ENCODE data around the gene BBOX1.

BBOX1 gene

GRCh38 chr11:27138716-27139115 is 98.1 kb downstream of the BBOX1 start:
- Histone ChIP-seq H3K18ac (ENCODE audit: low read depth in 1 of 2, low read length in 2 of 2) (no peak overlapping the region), H2AK5ac (ENCODE audit: low read length, severe bottlenecking) (no peak overlapping the region), H3K4ac (ENCODE audit: low read depth in 1 of 2, low read length in 2 of 2) (no peak overlapping the region), H2AFZ (ENCODE audit: low read depth, low read length) (no peak overlapping the region), H3K4me2 (ENCODE audit: low read length, poor library complexity, severe bottlenecking) (no peak overlapping the region), H2BK15ac (ENCODE audit: low read depth, poor library complexity, severe bottlenecking) (no peak overlapping the region), H3K79me1 (replicated peaks; ENCODE audit: low read length, poor library complexity, severe bottlenecking) (no peaks in the 10 kb centered on the region), H3K4me1 (ENCODE audit: control insufficient read depth, insufficient read depth, low read depth, low read length) (no peaks in the 10 kb centered on the region), H3K36me3 (ENCODE audit: control insufficient read depth in 1 of 2, insufficient read depth in 2 of 2, low read depth in 1 of 2, low read length in 2 of 2) (no peaks in the 10 kb centered on the region), H2BK5ac (ENCODE audit: low read depth, low read length, poor library complexity, severe bottlenecking) (no peak overlapping the region), H3K4me3 (ENCODE audit: insufficient read depth in 1 of 2, low read depth in 1 of 2, low read length in 2 of 2) (no peak overlapping the region), H4K8ac (ENCODE audit: low read length) (no peak overlapping the region), H3K9ac (ENCODE audit: low read length) (no peak overlapping the region), H3K23ac (ENCODE audit: low read length in 2 of 2) (no peak overlapping the region), H3K14ac (ENCODE audit: low read length in 2 of 2) (no peak overlapping the region), H3K27me3 (ENCODE audit: control insufficient read depth in 1 of 2, insufficient read depth in 1 of 2, low read length in 2 of 2) (no peaks in the 10 kb centered on the region), H2BK120ac (ENCODE audit: low read depth, low read length) (no peak overlapping the region), H4K91ac (ENCODE audit: low read length) (no peak overlapping the region), H2BK12ac (ENCODE audit: low read length in 2 of 2) (no peak overlapping the region), H3K27ac (ENCODE audit: low read length, poor library complexity, severe bottlenecking) (no peak overlapping the region), H3K9me3 (ENCODE audit: control insufficient read depth, low read length) (peaks cover 20% of the 10 kb centered on the region)
- DNase-seq = no peak

- Histone ChIP-seq H3K18ac (ENCODE audit: low read depth in 1 of 2, low read length in 2 of 2) (no peak overlapping the region), H3K23ac (ENCODE audit: low read length in 2 of 2) (no peak overlapping the region), H2BK12ac (ENCODE audit: low read length in 2 of 2) (no peak overlapping the region), H3K79me1 (replicated peaks; ENCODE audit: low read length, poor library complexity, severe bottlenecking) (no peaks in the 10 kb centered on the region), H3K9ac (ENCODE audit: low read length) (no peak overlapping the region), H2BK15ac (ENCODE audit: low read depth, poor library complexity, severe bottlenecking) (no peak overlapping the region), H3K27ac (ENCODE audit: low read length, poor library complexity, severe bottlenecking) (no peak overlapping the region), H3K27me3 (ENCODE audit: control insufficient read depth in 1 of 2, insufficient read depth in 1 of 2, low read length in 2 of 2) (no peaks in the 10 kb centered on the region), H2BK5ac (ENCODE audit: low read depth, low read length, poor library complexity, severe bottlenecking) (no peak overlapping the region), H3K4ac (ENCODE audit: low read depth in 1 of 2, low read length in 2 of 2) (no peak overlapping the region), H2AK5ac (ENCODE audit: low read length, severe bottlenecking) (no peak overlapping the region), H3K36me3 (ENCODE audit: control insufficient read depth in 1 of 2, insufficient read depth in 2 of 2, low read depth in 1 of 2, low read length in 2 of 2) (no peaks in the 10 kb centered on the region), H3K14ac (ENCODE audit: low read length in 2 of 2) (no peak overlapping the region), H3K4me2 (ENCODE audit: low read length, poor library complexity, severe bottlenecking) (no peak overlapping the region), H3K9me3 (ENCODE audit: control insufficient read depth, low read length) (peaks cover 20% of the 10 kb centered on the region), H3K4me1 (ENCODE audit: control insufficient read depth, insufficient read depth, low read depth, low read length) (no peaks in the 10 kb centered on the region), H4K8ac (ENCODE audit: low read length) (no peak overlapping the region), H2AFZ (ENCODE audit: low read depth, low read length) (no peak overlapping the region), H3K4me3 (ENCODE audit: insufficient read depth in 1 of 2, low read depth in 1 of 2, low read length in 2 of 2) (no peak overlapping the region), H4K91ac (ENCODE audit: low read length) (no peak overlapping the region), H2BK120ac (ENCODE audit: low read depth, low read length) (no peak overlapping the region)
- DNase-seq = peak; percentile 68
Measured at GRCh38 chr11:27139742-27140367, 99.2 kb downstream of the BBOX1 start.

GRCh38 chr11:27141576-27141975 is 101.0 kb downstream of the BBOX1 start:
- no peaks in the 10 kb centered on the region for H3K27me3 ChIP-seq (ENCODE audit: control insufficient read depth in 1 of 2, insufficient read depth in 1 of 2, low read length in 2 of 2)
- H2BK12ac ChIP-seq (ENCODE audit: low read length in 2 of 2) = no peak overlapping the region
- H3K23ac ChIP-seq (ENCODE audit: low read length in 2 of 2) = no peak overlapping the region
- no peak overlapping the region for H2BK120ac ChIP-seq (ENCODE audit: low read depth, low read length)
- peaks cover 9% of the 10 kb centered on the region for H3K9me3 ChIP-seq (ENCODE audit: control insufficient read depth, low read length)
- no peak overlapping the region for H4K91ac ChIP-seq (ENCODE audit: low read length)
- no peak overlapping the region for H3K4me2 ChIP-seq (ENCODE audit: low read length, poor library complexity, severe bottlenecking)
- H3K27ac ChIP-seq (ENCODE audit: low read length, poor library complexity, severe bottlenecking) = no peak overlapping the region
- no peak overlapping the region for H2BK15ac ChIP-seq (ENCODE audit: low read depth, poor library complexity, severe bottlenecking)
- WGBS = no CpG with 5 or more reads among the region's 1 CpG
- no peaks in the 10 kb centered on the region for H3K36me3 ChIP-seq (ENCODE audit: control insufficient read depth in 1 of 2, insufficient read depth in 2 of 2, low read depth in 1 of 2, low read length in 2 of 2)
- H2BK5ac ChIP-seq (ENCODE audit: low read depth, low read length, poor library complexity, severe bottlenecking) = no peak overlapping the region
- no peak overlapping the region for H2AFZ ChIP-seq (ENCODE audit: low read depth, low read length)
- no peak overlapping the region for H3K9ac ChIP-seq (ENCODE audit: low read length)
- H3K79me1 ChIP-seq (replicated peaks; ENCODE audit: low read length, poor library complexity, severe bottlenecking) = no peaks in the 10 kb centered on the region
- H3K4me3 ChIP-seq (ENCODE audit: insufficient read depth in 1 of 2, low read depth in 1 of 2, low read length in 2 of 2) = no peak overlapping the region
- DNase-seq = no peak
- no peak overlapping the region for H3K18ac ChIP-seq (ENCODE audit: low read depth in 1 of 2, low read length in 2 of 2)
- H3K14ac ChIP-seq (ENCODE audit: low read length in 2 of 2) = no peak overlapping the region
- no peak overlapping the region for H2AK5ac ChIP-seq (ENCODE audit: low read length, severe bottlenecking)
- H3K4me1 ChIP-seq (ENCODE audit: control insufficient read depth, insufficient read depth, low read depth, low read length) = no peaks in the 10 kb centered on the region
- no peak overlapping the region for H3K4ac ChIP-seq (ENCODE audit: low read depth in 1 of 2, low read length in 2 of 2)
- no peak overlapping the region for H4K8ac ChIP-seq (ENCODE audit: low read length)

- Histone ChIP-seq H3K4me3 (ENCODE audit: insufficient read depth in 1 of 2, low read depth in 1 of 2, low read length in 2 of 2) (no peak overlapping the region), H3K14ac (ENCODE audit: low read length in 2 of 2) (no peak overlapping the region)
- WGBS = no CpG with 5 or more reads among the region's 1 CpG
Measured at GRCh38 chr11:27147916-27148315, 107.3 kb downstream of the BBOX1 start.

More at GRCh38 chr11:27147916-27148315, 107.3 kb downstream of the BBOX1 start:
- no peaks in the 10 kb centered on the region for H3K36me3 ChIP-seq (ENCODE audit: control insufficient read depth in 1 of 2, insufficient read depth in 2 of 2, low read depth in 1 of 2, low read length in 2 of 2)
- no peak overlapping the region for H3K27ac ChIP-seq (ENCODE audit: low read length, poor library complexity, severe bottlenecking)
- H3K9me3 ChIP-seq (ENCODE audit: control insufficient read depth, low read length) = no peaks in the 10 kb centered on the region
- no peak overlapping the region for H4K91ac ChIP-seq (ENCODE audit: low read length)
- H3K79me1 ChIP-seq (replicated peaks; ENCODE audit: low read length, poor library complexity, severe bottlenecking) = no peaks in the 10 kb centered on the region
- no peak overlapping the region for H2AFZ ChIP-seq (ENCODE audit: low read depth, low read length)
- H3K23ac ChIP-seq (ENCODE audit: low read length in 2 of 2) = no peak overlapping the region
- H2BK5ac ChIP-seq (ENCODE audit: low read depth, low read length, poor library complexity, severe bottlenecking) = no peak overlapping the region
- H2BK12ac ChIP-seq (ENCODE audit: low read length in 2 of 2) = no peak overlapping the region
- no peak overlapping the region for H3K9ac ChIP-seq (ENCODE audit: low read length)
- H3K27me3 ChIP-seq (ENCODE audit: control insufficient read depth in 1 of 2, insufficient read depth in 1 of 2, low read length in 2 of 2) = peaks cover 0 to 4% of the 10 kb centered on the region in 2 experiments
- no peak overlapping the region for H3K18ac ChIP-seq (ENCODE audit: low read depth in 1 of 2, low read length in 2 of 2)
- H2BK120ac ChIP-seq (ENCODE audit: low read depth, low read length) = no peak overlapping the region
- H3K4me1 ChIP-seq (ENCODE audit: control insufficient read depth, insufficient read depth, low read depth, low read length) = peaks cover 2% of the 10 kb centered on the region
- no peak overlapping the region for H2AK5ac ChIP-seq (ENCODE audit: low read length, severe bottlenecking)
- no peak for DNase-seq
- no peak overlapping the region for H2BK15ac ChIP-seq (ENCODE audit: low read depth, poor library complexity, severe bottlenecking)
- no peak overlapping the region for H4K8ac ChIP-seq (ENCODE audit: low read length)
- H3K4me2 ChIP-seq (ENCODE audit: low read length, poor library complexity, severe bottlenecking) = no peak overlapping the region
- no peak overlapping the region for H3K4ac ChIP-seq (ENCODE audit: low read depth in 1 of 2, low read length in 2 of 2)

Measured in mesenchymal stem cell (in vitro differentiated cells and primary cell).